K562 (cell line): ENCODE data around the gene CEBPE. TPM values are rescaled to one million over a fixed set of nuclear protein-coding genes. Genes with fewer than 3 reads are reported as not detected.

Experiments
- polyA plus RNA-seq, 8 experiments: library from polyadenylated mRNA; depleted of rRNA in 4 of 8; stranded (reverse) in 5 of 8; unstranded in 3 of 8; fragments of >200 nt; fragmentation: Nextera tagmentation in 2 of 8; fragmentation: Illumina TruSeq in 1 of 8; extraction: Ambion mirVana in 2 of 8; extraction: Trizol in 1 of 8; gene quantifications; 2 replicates each; pipeline versions ENCODE4 v1.2.1 to v1.2.3, GENCODE V29; 2011 to 2014; ENCODE audit warnings: inconsistent platforms in 1 of 8, missing spikeins in 1 of 8
- small RNA-seq: library from RNA; depleted of rRNA; stranded (forward); fragments of <200 nt; gene quantifications from one replicate; pipeline ENCODE3, GENCODE V24; 2014
- total RNA-seq, 7 experiments: library from RNA; depleted of rRNA in 6 of 7; stranded (reverse); fragments of >200 nt in 6 of 7; fragmentation: Illumina TruSeq in 2 of 7; extraction: Trizol in 2 of 7; gene quantifications; 2 replicates each; pipeline versions ENCODE4 v1.2.1 to v1.2.3, GENCODE V29; 2011 to 2021; ENCODE audit warnings: low replicate concordance in 1 of 7

Gene CEBPE
- total and polyA plus RNA-seq, 9 of the 15 experiments (the other 6 are each of a cell fraction or from before 2014, with no cell fraction given), result 0.09 to 0.15 (median 0.13) TPM; not detected in 6

Small RNA genes within 50 kb of the gene (small RNA-seq; reads per million reads assigned to genes)
- not detected for gene RNU6-1138P

Other genes with a start within 250 kb of the CEBPE start
Only the 7 nearest of the 21 such genes appear.
- 279 and 297 TPM in 2 replicates for gene PSMB5, start 84.4 kb downstream of the CEBPE start, total RNA-seq (2014; rRNA removed)
- 204 and 223 TPM in 2 replicates for gene PSMB5, start 84.4 kb downstream of the CEBPE start, total RNA-seq (2014; rRNA removed; fragmentation: Illumina TruSeq; extraction: Trizol)
- 210 and 212 TPM in 2 replicates for gene PSMB5, start 84.4 kb downstream of the CEBPE start, total RNA-seq (2015; rRNA removed; fragmentation: Illumina TruSeq; extraction: Trizol)
- 198 and 218 TPM in 2 replicates for gene PSMB5, start 84.4 kb downstream of the CEBPE start, total RNA-seq (2021)
- 273 and 285 TPM in 2 replicates for gene PSMB5, start 84.4 kb downstream of the CEBPE start, polyA plus RNA-seq (2011; rRNA removed)
- 194 and 201 TPM in 2 replicates for gene PSMB5, start 84.4 kb downstream of the CEBPE start, polyA plus RNA-seq (2014; fragmentation: Illumina TruSeq; extraction: Trizol)
- 1,000 to 10,000 TPM; 1,679 to 1,870 TPM for gene PSMB5, start 84.4 kb downstream of the CEBPE start, polyA plus RNA-seq (2014; fragmentation: Nextera tagmentation; extraction: Ambion mirVana)
- 249 and 269 TPM in 2 replicates for gene PSMB5, start 84.4 kb downstream of the CEBPE start, polyA plus RNA-seq (2014; rRNA removed)
- gene PSMB11, start 77.0 kb downstream of the CEBPE start, total RNA-seq (2014; rRNA removed), result not detected in 2 replicates
- not detected in 2 replicates for gene PSMB11, start 77.0 kb downstream of the CEBPE start, total RNA-seq (2014; rRNA removed; fragmentation: Illumina TruSeq; extraction: Trizol)
- gene PSMB11, start 77.0 kb downstream of the CEBPE start, total RNA-seq (2015; rRNA removed; fragmentation: Illumina TruSeq; extraction: Trizol), result not detected in 2 replicates
- gene PSMB11, start 77.0 kb downstream of the CEBPE start, total RNA-seq (2021), result not detected in 2 replicates
- gene PSMB11, start 77.0 kb downstream of the CEBPE start, polyA plus RNA-seq (2011; rRNA removed), result not detected in 2 replicates
- gene PSMB11, start 77.0 kb downstream of the CEBPE start, polyA plus RNA-seq (2014; fragmentation: Illumina TruSeq; extraction: Trizol), result not detected in 2 replicates
- not detected for gene PSMB11, start 77.0 kb downstream of the CEBPE start, polyA plus RNA-seq (2014; fragmentation: Nextera tagmentation; extraction: Ambion mirVana)
- gene PSMB11, start 77.0 kb downstream of the CEBPE start, polyA plus RNA-seq (2014; rRNA removed), result not detected in 2 replicates
- 4.9 and 6.6 TPM in 2 replicates for gene CDH24, start 61.7 kb downstream of the CEBPE start, total RNA-seq (2014; rRNA removed)
- gene CDH24, start 61.7 kb downstream of the CEBPE start, total RNA-seq (2014; rRNA removed; fragmentation: Illumina TruSeq; extraction: Trizol), result 2.4 and 3.0 TPM in 2 replicates
- gene CDH24, start 61.7 kb downstream of the CEBPE start, total RNA-seq (2015; rRNA removed; fragmentation: Illumina TruSeq; extraction: Trizol), result 3.6 and 4.0 TPM in 2 replicates
- gene CDH24, start 61.7 kb downstream of the CEBPE start, total RNA-seq (2021), result 11.1 and 12.8 TPM in 2 replicates
- 6.5 and 11.1 TPM in 2 replicates for gene CDH24, start 61.7 kb downstream of the CEBPE start, polyA plus RNA-seq (2011; rRNA removed)
- gene CDH24, start 61.7 kb downstream of the CEBPE start, polyA plus RNA-seq (2014; fragmentation: Illumina TruSeq; extraction: Trizol), result 8.1 and 9.2 TPM in 2 replicates
- gene CDH24, start 61.7 kb downstream of the CEBPE start, polyA plus RNA-seq (2014; fragmentation: Nextera tagmentation; extraction: Ambion mirVana), result under 1 TPM; 0.04 to 0.10 TPM
- gene CDH24, start 61.7 kb downstream of the CEBPE start, polyA plus RNA-seq (2014; rRNA removed), result 15.5 and 16.2 TPM in 2 replicates
- gene ACIN1, start 24.1 kb downstream of the CEBPE start, total RNA-seq (2014; rRNA removed), result 121 and 145 TPM in 2 replicates
- 110 and 123 TPM in 2 replicates for gene ACIN1, start 24.1 kb downstream of the CEBPE start, total RNA-seq (2014; rRNA removed; fragmentation: Illumina TruSeq; extraction: Trizol)
- gene ACIN1, start 24.1 kb downstream of the CEBPE start, total RNA-seq (2015; rRNA removed; fragmentation: Illumina TruSeq; extraction: Trizol), result 141 and 147 TPM in 2 replicates
- gene ACIN1, start 24.1 kb downstream of the CEBPE start, total RNA-seq (2021), result 151 and 163 TPM in 2 replicates
- 129 and 157 TPM in 2 replicates for gene ACIN1, start 24.1 kb downstream of the CEBPE start, polyA plus RNA-seq (2011; rRNA removed)
- gene ACIN1, start 24.1 kb downstream of the CEBPE start, polyA plus RNA-seq (2014; fragmentation: Illumina TruSeq; extraction: Trizol), result 180 and 196 TPM in 2 replicates
- 1 to 10 TPM; 5.0 TPM for gene ACIN1, start 24.1 kb downstream of the CEBPE start, polyA plus RNA-seq (2014; fragmentation: Nextera tagmentation; extraction: Ambion mirVana)
- gene ACIN1, start 24.1 kb downstream of the CEBPE start, polyA plus RNA-seq (2014; rRNA removed), result 156 and 184 TPM in 2 replicates
- 36.7 and 38.1 TPM in 2 replicates for gene C14orf119, start 23.8 kb downstream of the CEBPE start, total RNA-seq (2014; rRNA removed)
- 61.2 and 68.8 TPM in 2 replicates for gene C14orf119, start 23.8 kb downstream of the CEBPE start, total RNA-seq (2014; rRNA removed; fragmentation: Illumina TruSeq; extraction: Trizol)
- gene C14orf119, start 23.8 kb downstream of the CEBPE start, total RNA-seq (2015; rRNA removed; fragmentation: Illumina TruSeq; extraction: Trizol), result 44.1 and 44.7 TPM in 2 replicates
- gene C14orf119, start 23.8 kb downstream of the CEBPE start, total RNA-seq (2021), result 46.0 and 47.6 TPM in 2 replicates
- gene C14orf119, start 23.8 kb downstream of the CEBPE start, polyA plus RNA-seq (2011; rRNA removed), result 82.0 and 84.8 TPM in 2 replicates
- gene C14orf119, start 23.8 kb downstream of the CEBPE start, polyA plus RNA-seq (2014; fragmentation: Illumina TruSeq; extraction: Trizol), result 37.9 and 39.3 TPM in 2 replicates
- 100 to 1,000 TPM; 249 to 251 TPM for gene C14orf119, start 23.8 kb downstream of the CEBPE start, polyA plus RNA-seq (2014; fragmentation: Nextera tagmentation; extraction: Ambion mirVana)
- 48.5 and 51.8 TPM in 2 replicates for gene C14orf119, start 23.8 kb downstream of the CEBPE start, polyA plus RNA-seq (2014; rRNA removed)
- not detected in 2 replicates for gene CIROP, start 14.3 kb downstream of the CEBPE start, total RNA-seq (2014; rRNA removed)
- not detected in 2 replicates for gene CIROP, start 14.3 kb downstream of the CEBPE start, total RNA-seq (2014; rRNA removed; fragmentation: Illumina TruSeq; extraction: Trizol)
- gene CIROP, start 14.3 kb downstream of the CEBPE start, total RNA-seq (2015; rRNA removed; fragmentation: Illumina TruSeq; extraction: Trizol), result not detected in 2 replicates
- gene CIROP, start 14.3 kb downstream of the CEBPE start, total RNA-seq (2021), result not detected in 2 replicates
- not detected in 2 replicates for gene CIROP, start 14.3 kb downstream of the CEBPE start, polyA plus RNA-seq (2011; rRNA removed)
- not detected in 2 replicates for gene CIROP, start 14.3 kb downstream of the CEBPE start, polyA plus RNA-seq (2014; fragmentation: Illumina TruSeq; extraction: Trizol)
- gene CIROP, start 14.3 kb downstream of the CEBPE start, polyA plus RNA-seq (2014; fragmentation: Nextera tagmentation; extraction: Ambion mirVana), result not detected
- not detected in 2 replicates for gene CIROP, start 14.3 kb downstream of the CEBPE start, polyA plus RNA-seq (2014; rRNA removed)
- gene SLC7A8, start 64.4 kb upstream of the CEBPE start, total RNA-seq (2014; rRNA removed), result 5.3 and 6.0 TPM in 2 replicates
- gene SLC7A8, start 64.4 kb upstream of the CEBPE start, total RNA-seq (2014; rRNA removed; fragmentation: Illumina TruSeq; extraction: Trizol), result 3.5 and 4.0 TPM in 2 replicates
- gene SLC7A8, start 64.4 kb upstream of the CEBPE start, total RNA-seq (2015; rRNA removed; fragmentation: Illumina TruSeq; extraction: Trizol), result 3.4 and 4.5 TPM in 2 replicates
- 19.6 and 21.6 TPM in 2 replicates for gene SLC7A8, start 64.4 kb upstream of the CEBPE start, total RNA-seq (2021)
- gene SLC7A8, start 64.4 kb upstream of the CEBPE start, polyA plus RNA-seq (2011; rRNA removed), result 19.3 and 42.6 TPM in 2 replicates
- gene SLC7A8, start 64.4 kb upstream of the CEBPE start, polyA plus RNA-seq (2014; fragmentation: Illumina TruSeq; extraction: Trizol), result 30.1 and 33.0 TPM in 2 replicates
- 1 to 10 TPM; 2.0 to 2.3 TPM for gene SLC7A8, start 64.4 kb upstream of the CEBPE start, polyA plus RNA-seq (2014; fragmentation: Nextera tagmentation; extraction: Ambion mirVana)
- gene SLC7A8, start 64.4 kb upstream of the CEBPE start, polyA plus RNA-seq (2014; rRNA removed), result 10.1 and 10.6 TPM in 2 replicates